ENCODE data around the gene ANKS1B. TPM values are rescaled to one million over a fixed set of nuclear protein-coding genes. Genes with fewer than 3 reads are reported as not detected.

Gene ANKS1B
- total and polyA plus RNA-seq, 2 of the 4 experiments (the other 2 are of a cell fraction) = 0.17 to 0.18 TPM

- intact Hi-C loops (cut with micrococcal nuclease) = no loop called here
- TF ChIP-seq RFX5 (IDR thresholded peaks at IDR 0.05; ENCODE audit: low read depth, low read length) (no peak), POLR2A (IDR thresholded peaks at IDR 0.05; ENCODE audit: low read depth, low read length) (no peak), CTCF (conservative IDR thresholded peaks at IDR 0.05; ENCODE audit: low read depth, low read length) (0 out of 2 replicates have a peak, but pooled peaks have one; percentile 19)
- no peak overlapping the region for H3K23ac ChIP-seq (ENCODE audit: low read depth, low read length)
- POLR2A ChIA-PET (ENCODE audit: unreplicated experiment) = no interaction called here
- CTCF ChIA-PET = interaction anchor here (0.6 kb wide), 1 partner anchor 84 kb away, joined by 3 read pairs; no protein-coding TSS in a partner anchor
- H2BK120ac ChIP-seq (ENCODE audit: low read depth, low read length) = no peak overlapping the region
- H3K4me3 ChIP-seq (ENCODE audit: insufficient read depth, low read depth, low read length) = no peak overlapping the region
- no peak overlapping the region for H3K56ac ChIP-seq (ENCODE audit: extremely low read depth, insufficient read depth, low read length)
- H4K5ac ChIP-seq (ENCODE audit: low read depth, low read length) = no peak overlapping the region
- no peak overlapping the region for H4K91ac ChIP-seq (ENCODE audit: insufficient read depth, low read depth, low read length)
- H3K27me3 ChIP-seq (ENCODE audit: control insufficient read depth, insufficient read depth, low read length) = peaks cover 2% of the 10 kb centered on the region; the same call in 1 of the 2 replicates
- dilution Hi-C loops (cut with HindIII; ENCODE audit: low sequenced_read_pairs, unreplicated experiment) = no loop called here
- no peak overlapping the region for H3K14ac ChIP-seq (replicated peaks; ENCODE audit: low read depth, low read length)
- BruUV-seq (replicated peaks) = no TSS peak
- no peak overlapping the region for H3K27ac ChIP-seq (ENCODE audit: insufficient read depth, low read length)
- no peak overlapping the region for H3K18ac ChIP-seq (ENCODE audit: low read depth, low read length)
- no peak overlapping the region for H2BK5ac ChIP-seq (ENCODE audit: low read depth, low read length, poor library complexity, severe bottlenecking)
- H2AK5ac ChIP-seq (ENCODE audit: low read depth, low read length) = no peak overlapping the region
- H3K4ac ChIP-seq (ENCODE audit: low read depth, low read length) = no peak overlapping the region
- H2AFZ ChIP-seq (replicated peaks; ENCODE audit: low read length, poor library complexity) = no peak overlapping the region
- 40% methylated on average over 1 of the region's 6 CpGs; no CpG with 5 or more reads in 1 of the 2 experiments for WGBS, 2 experiments (ENCODE audit: extremely low coverage in 2 of 2, insufficient read length in 1 of 2)
- H4K8ac ChIP-seq (ENCODE audit: low read depth in 2 of 2, low read length in 2 of 2) = no peak overlapping the region
- H4K20me1 ChIP-seq (ENCODE audit: insufficient read depth, low read length) = no peaks in the 10 kb centered on the region
- no peaks in the 10 kb centered on the region for H3K4me1 ChIP-seq (ENCODE audit: control insufficient read depth, insufficient read depth, low read length)
- H3K79me1 ChIP-seq (ENCODE audit: low read depth in 1 of 2, low read length in 2 of 2) = no peaks in the 10 kb centered on the region
- DNase-seq (peak; percentile 5), ATAC-seq (ENCODE audit: low read depth) (no peak)
- no peaks in the 10 kb centered on the region for H3K36me3 ChIP-seq (ENCODE audit: control insufficient read depth, insufficient read depth, low read length)
- H2AK9ac ChIP-seq (replicated peaks; ENCODE audit: low read depth, low read length, poor library complexity) = no peak overlapping the region
- H3K9me1 ChIP-seq (ENCODE audit: insufficient read depth, low read length) = no peaks in the 10 kb centered on the region
- no peak overlapping the region for H2BK15ac ChIP-seq (ENCODE audit: low read depth, low read length)
- no peak overlapping the region for H3K4me2 ChIP-seq (ENCODE audit: low read depth, low read length)
- H3K9me3 ChIP-seq (ENCODE audit: control insufficient read depth, insufficient read depth, low read length) = no peaks in the 10 kb centered on the region
- H2BK20ac ChIP-seq (ENCODE audit: low read depth, low read length) = no peak overlapping the region
- in situ Hi-C loops (cut with MboI; ENCODE audit: low sequenced_read_pairs) = no loop called here
- no peak overlapping the region for H3K9ac ChIP-seq (ENCODE audit: low read depth, low read length)
Observed at GRCh38 chr12:98803468-98804209, 1181.1 kb downstream of the ANKS1B start.

All from IMR-90 (cell line).